A549 (cell line): Measurements from ENCODE around the gene HOXA13. TPM values are rescaled to one million over a fixed set of nuclear protein-coding genes. Genes with fewer than 3 reads are reported as not detected.

Experiments used
- ATAC-seq, 2 experiments: fragments of 200-7000 bp in 1 of 2; fragments of >200 bp in 1 of 2; cut with Nextera tagmentation in 1 of 2; cut with Tn5 transposase in 1 of 2; 3 replicates each; pipeline versions ENCODE4 v1.8.0 to v1.9.1; 2018 to 2020; ENCODE audit warnings: mild to moderate bottlenecking in 1 of 2, moderate library complexity in 1 of 2
- CTCF ChIA-PET: fragments of 300-600 bp; sonication (Branson Sonifier 250); formaldehyde crosslinking; extraction: SDS; loops from one replicate; lab custom pipeline; 2021; ENCODE audit warnings: antibody characterized with exemption, inconsistent platforms; lab: Yijun Ruan, JAX
- POLR2A ChIA-PET: fragments of 350-600 bp; formaldehyde crosslinking; extraction: SDS; loops from one replicate; lab custom pipeline; 2021; ENCODE audit warnings: antibody characterized with exemption, inconsistent platforms; lab: Yijun Ruan, JAX
- DNase-seq, 2 experiments: peaks; one replicate each; pipeline versions ENCODE4 v3.0.0 to v3.0.0-alpha.2; 2011 to 2016; ENCODE audit warnings: low read depth in 1 of 2, low spot score in 1 of 2
- FAIRE-seq: peaks from 2 replicates; lab custom pipeline; 2011; peaks lifted over from hg19 to GRCh38; lab: Jason Lieb, UNC
- H3K27ac ChIP-seq, 2 experiments: fragments of >200 bp; sonication (Bioruptor Twin); formaldehyde crosslinking; 3 replicates each; pipeline ENCODE4 v1.5.1; 2016 to 2017
- H3K4me1 ChIP-seq: fragments of >200 bp; sonication (Bioruptor Twin); formaldehyde crosslinking; 3 replicates; pipeline ENCODE4 v1.6.1; 2016
- H3K4me2 ChIP-seq: fragments of >200 bp; sonication (Bioruptor Twin); formaldehyde crosslinking; 3 replicates; pipeline ENCODE4 v1.6.1; 2016
- H3K4me3 ChIP-seq: fragments of >200 bp; sonication (Bioruptor Twin); formaldehyde crosslinking; 3 replicates; pipeline ENCODE4 v1.5.1; 2016
- H3K9me3 ChIP-seq: fragments of >200 bp; sonication (Bioruptor Twin); formaldehyde crosslinking; 3 replicates; pipeline ENCODE4 v1.6.1; 2016
- CBX2 ChIP-seq: fragments of 200-600 bp; sonication (generic); IDR thresholded peaks from 2 replicates; pipeline ENCODE4 v1.6.1; 2016; ENCODE audit warnings: low read depth, mild to moderate bottlenecking, borderline replicate concordance
- CHD2 ChIP-seq: fragments of 150-350 bp; IDR thresholded peaks from 2 replicates; pipeline ENCODE4 v1.6.1; 2014; ENCODE audit warnings: low read length; ENCODE audit not compliant: partially characterized antibody
- CHD4 ChIP-seq: fragments of 200-600 bp; sonication (generic); IDR thresholded peaks from 2 replicates; pipeline ENCODE4 v1.6.1; 2016; ENCODE audit warnings: antibody characterized with exemption, mild to moderate bottlenecking, borderline replicate concordance
- EHMT2 ChIP-seq: fragments of 200-600 bp; sonication (generic); IDR thresholded peaks from 2 replicates; pipeline ENCODE4 v1.6.1; 2016; ENCODE audit warnings: antibody characterized with exemption, low read depth, mild to moderate bottlenecking, moderate library complexity
- ESRRA ChIP-seq: fragments of 150-350 bp; IDR thresholded peaks from 2 replicates; pipeline ENCODE4 v1.6.1; 2014; ENCODE audit warnings: mild to moderate bottlenecking, low read length, borderline replicate concordance
- FOSB ChIP-seq: fragments of 250-450 bp; sonication (Bioruptor Pico); IDR thresholded peaks from 2 replicates; pipeline ENCODE4 v1.5.0; 2020; ENCODE audit warnings: mild to moderate bottlenecking, moderate library complexity
- FOSL2 ChIP-seq, 2 experiments: fragments of 450-650 bp in 1 of 2; fragments of >200 bp in 1 of 2; sonication (Bioruptor Twin) in 1 of 2; formaldehyde crosslinking; IDR thresholded peaks; 2 replicates each; pipeline versions ENCODE4 v1.5.0 to v1.6.1; 2016 to 2020; ENCODE audit warnings: mild to moderate bottlenecking in 1 of 2, moderate library complexity in 1 of 2
- HDAC2 ChIP-seq: fragments of 200-600 bp; sonication (generic); IDR thresholded peaks from 2 replicates; pipeline ENCODE4 v1.6.1; 2016
- HOXA7 ChIP-seq: fragments of 250-450 bp; sonication (Bioruptor Pico); IDR thresholded peaks from 2 replicates; pipeline ENCODE4 v1.5.0; 2020; ENCODE audit warnings: mild to moderate bottlenecking, moderate library complexity
- JUNB ChIP-seq: fragments of >200 bp; sonication (Bioruptor Twin); formaldehyde crosslinking; IDR thresholded peaks from 2 replicates; pipeline ENCODE4 v1.6.1; 2016
- KDM5A ChIP-seq: fragments of 200-600 bp; sonication (generic); IDR thresholded peaks from 2 replicates; pipeline ENCODE4 v1.6.1; 2016; ENCODE audit warnings: antibody characterized with exemption, mild to moderate bottlenecking
- MAZ ChIP-seq: fragments of 150-350 bp; IDR thresholded peaks from 2 replicates; pipeline ENCODE4 v1.6.1; 2014; ENCODE audit warnings: antibody characterized with exemption, low read depth, low read length, borderline replicate concordance
- MYC ChIP-seq: IDR thresholded peaks from 2 replicates; pipeline ENCODE4 v1.6.1; 2012; ENCODE audit warnings: mild to moderate bottlenecking, inconsistent platforms, low read length, improper control_type of control experiment, borderline replicate concordance
- RARB ChIP-seq: fragments of 250-450 bp; sonication (Bioruptor Pico); IDR thresholded peaks from 2 replicates; pipeline ENCODE4 v1.8.0; 2021; ENCODE audit warnings: mild to moderate bottlenecking, moderate library complexity
- RCOR1 ChIP-seq: fragments of 150-350 bp; IDR thresholded peaks from 2 replicates; pipeline ENCODE4 v1.6.1; 2014; ENCODE audit warnings: antibody characterized with exemption, low read length, low read depth
- RFX5 ChIP-seq: fragments of 450-650 bp; IDR thresholded peaks from 2 replicates; pipeline ENCODE4 v1.7.1; 2014; ENCODE audit warnings: antibody characterized with exemption, mild to moderate bottlenecking, moderate library complexity
- TP53 ChIP-seq: fragments of 250-450 bp; sonication (Bioruptor Pico); IDR thresholded peaks from 2 replicates; pipeline ENCODE4 v1.5.0; 2021; ENCODE audit warnings: mild to moderate bottlenecking, moderate library complexity
- WGBS: methylation state at CpG from one replicate; pipeline ENCODE4 v1.1.6; 2017; ENCODE audit errors: missing lambda C conversion rate; 5-methylcytosine and 5-hydroxymethylcytosine counted together
- polyA plus RNA-seq, 4 experiments: library from polyadenylated mRNA; depleted of rRNA in 3 of 4; stranded (reverse); fragments of >200 nt; fragmentation: RNase III in 1 of 4; extraction: RNeasy Plus Mini Kit Qiagen cat#74134 plus additional on column Dnase treatment in 1 of 4; gene quantifications; 2 replicates in 3 of 4; 3 replicates in 1 of 4; pipeline ENCODE4 v1.2.3, GENCODE V29; 2011 to 2017
- TF ChIP-seq, protein P1 (sequence below): fragments of 150-350 bp; IDR thresholded peaks from 2 replicates; pipeline ENCODE4 v1.6.1; 2014; ENCODE audit warnings: low read depth, mild to moderate bottlenecking, low read length
- TF ChIP-seq, protein P2 (sequence below): fragments of 250-450 bp; sonication (Bioruptor Pico); IDR thresholded peaks from 2 replicates; pipeline ENCODE4 v1.5.0; 2020; ENCODE audit warnings: low read depth, mild to moderate bottlenecking, moderate library complexity
- TF ChIP-seq, protein P3 (sequence below): fragments of 200-600 bp; sonication (generic); IDR thresholded peaks from 2 replicates; pipeline ENCODE4 v1.6.1; 2016; ENCODE audit warnings: antibody characterized with exemption, mild to moderate bottlenecking, moderate library complexity
- TF ChIP-seq, protein P4 (sequence below): IDR thresholded peaks from 2 replicates; pipeline ENCODE4 v1.6.1; 2012

HOXA13 gene
- polyA plus RNA-seq, 2 of the 4 experiments (the other 2 are of a cell fraction) = 2.2 to 2.7 TPM

DNA sequence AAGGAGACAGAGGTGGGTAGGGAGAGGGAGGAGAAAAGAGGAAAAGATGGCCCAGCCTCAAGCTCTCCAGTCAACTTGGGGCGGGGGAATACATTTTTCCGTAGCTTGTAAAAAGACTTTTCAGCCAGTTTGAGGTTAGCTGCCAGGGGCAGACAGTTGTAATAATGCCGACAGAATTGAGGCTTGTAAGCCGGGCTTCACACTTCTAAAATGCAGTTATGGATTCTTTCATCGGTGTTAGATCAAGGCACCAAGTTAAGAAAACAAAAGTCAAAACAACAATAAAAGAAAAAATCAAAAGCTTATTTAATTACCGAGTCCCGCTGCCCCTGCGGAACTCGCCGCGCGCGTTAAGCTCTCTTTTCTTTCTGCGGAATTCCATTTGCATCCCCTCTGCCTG, 42.3 kb upstream of the HOXA13 start:
- TF ChIP-seq FOSB (no peak), CHD2 (no peak), RCOR1 (no peak), EHMT2 (no peak), TP53 (CRISPR knock-in tag) (no peak), JUNB (no peak), CHD4 (no peak), RARB (CRISPR knock-in tag) (no peak), KDM5A (no peak), MAZ (no peak), HOXA7 (CRISPR knock-in tag) (no peak), MYC (no peak), RFX5 (no peak), FOSL2 (IDR thresholded peaks at IDR 0.05) (no peak), FOSL2 (CRISPR knock-in tag; IDR thresholded peaks at IDR 0.05) (no peak), ESRRA (no peak), CBX2 (no peak)
- TF ChIP-seq, protein P1, sequence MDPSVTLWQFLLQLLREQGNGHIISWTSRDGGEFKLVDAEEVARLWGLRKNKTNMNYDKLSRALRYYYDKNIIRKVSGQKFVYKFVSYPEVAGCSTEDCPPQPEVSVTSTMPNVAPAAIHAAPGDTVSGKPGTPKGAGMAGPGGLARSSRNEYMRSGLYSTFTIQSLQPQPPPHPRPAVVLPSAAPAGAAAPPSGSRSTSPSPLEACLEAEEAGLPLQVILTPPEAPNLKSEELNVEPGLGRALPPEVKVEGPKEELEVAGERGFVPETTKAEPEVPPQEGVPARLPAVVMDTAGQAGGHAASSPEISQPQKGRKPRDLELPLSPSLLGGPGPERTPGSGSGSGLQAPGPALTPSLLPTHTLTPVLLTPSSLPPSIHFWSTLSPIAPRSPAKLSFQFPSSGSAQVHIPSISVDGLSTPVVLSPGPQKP = no peak
- TF ChIP-seq, protein P2, sequence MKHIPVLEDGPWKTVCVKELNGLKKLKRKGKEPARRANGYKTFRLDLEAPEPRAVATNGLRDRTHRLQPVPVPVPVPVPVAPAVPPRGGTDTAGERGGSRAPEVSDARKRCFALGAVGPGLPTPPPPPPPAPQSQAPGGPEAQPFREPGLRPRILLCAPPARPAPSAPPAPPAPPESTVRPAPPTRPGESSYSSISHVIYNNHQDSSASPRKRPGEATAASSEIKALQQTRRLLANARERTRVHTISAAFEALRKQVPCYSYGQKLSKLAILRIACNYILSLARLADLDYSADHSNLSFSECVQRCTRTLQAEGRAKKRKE (CRISPR knock-in tag) = no peak
- TF ChIP-seq, all 56 proteins: peak for 0
- no peak overlapping the region for H3K27ac ChIP-seq
- H3K4me3 ChIP-seq = peak overlapping the region; percentile 47; the same call in 2 of the 3 replicates
- DNase-seq (no peak), FAIRE-seq (no peak), ATAC-seq (no peak)
- 0 out of 3 replicates have a peak, but pooled peaks cover 2% of the 10 kb centered on the region for H3K4me1 ChIP-seq
- WGBS = 87% methylated on average over 14 of the region's 14 CpGs
- CTCF ChIA-PET = interaction anchor here (0.7 to 1.5 kb wide), 7 partner anchors 15 to 597 kb away, joined by 3 to 5 read pairs (median 3); no protein-coding TSS in a partner anchor
- H3K4me2 ChIP-seq = peak overlapping the region; percentile 75
- POLR2A ChIA-PET = no interaction called here
- H3K9me3 ChIP-seq = no peaks in the 10 kb centered on the region

DNA sequence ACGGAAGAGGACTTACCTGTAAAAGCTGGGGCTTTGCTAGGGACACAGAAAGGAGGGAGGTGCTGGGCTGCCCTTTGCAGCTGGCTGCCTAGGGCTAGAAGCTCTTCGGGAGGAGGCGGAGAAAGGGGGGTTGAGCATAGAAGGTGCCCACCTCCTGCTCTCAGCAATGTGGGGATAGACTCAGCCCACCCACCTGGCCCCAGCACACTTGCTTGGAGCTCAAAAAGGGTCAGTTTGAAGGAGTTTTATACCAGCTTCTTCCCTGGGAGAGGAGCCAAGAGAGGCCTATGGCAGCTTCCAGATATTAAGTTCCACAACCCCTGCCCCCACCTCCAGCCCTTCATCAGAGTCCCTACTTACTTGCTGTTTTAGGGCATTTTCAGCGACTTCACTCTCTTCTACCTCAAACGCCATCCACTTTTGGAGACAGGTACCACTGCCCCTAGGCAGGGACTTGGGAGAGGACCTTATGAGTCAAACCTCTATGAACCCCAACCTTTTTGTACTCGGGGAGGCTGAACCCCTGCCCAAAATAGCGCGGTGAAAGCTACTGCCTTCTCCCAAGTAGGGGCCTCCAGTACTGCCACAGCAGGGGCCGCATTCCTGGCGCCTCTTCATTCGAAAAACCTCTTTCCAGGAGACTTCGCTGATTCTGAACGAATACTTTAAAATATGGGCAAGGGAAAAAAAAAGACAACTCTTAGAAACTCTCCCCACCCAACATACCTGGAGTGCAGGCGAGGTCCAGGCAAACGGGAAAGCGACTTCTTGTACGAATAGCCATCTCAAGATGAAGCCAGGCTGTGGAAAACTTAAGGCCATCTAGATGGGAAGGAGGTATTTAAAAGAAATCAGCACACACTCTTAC, 41.5 kb upstream of the HOXA13 start:
- ChIA-PET CTCF (interaction anchor here (1.2 to 1.5 kb wide), 3 partner anchors 333 to 855 kb away, joined by 3 read pairs; no protein-coding TSS in a partner anchor), POLR2A (no interaction called here)
- DNase-seq (no peak), FAIRE-seq (no peak), ATAC-seq (no peak)
- Histone ChIP-seq H3K27ac (no peak overlapping the region), H3K4me3 (no peak overlapping the region), H3K4me2 (no peak overlapping the region), H3K4me1 (0 out of 3 replicates have a peak, but pooled peaks cover 2% of the 10 kb centered on the region), H3K9me3 (no peaks in the 10 kb centered on the region)
- WGBS = 86% methylated on average over 17 of the region's 17 CpGs
- TF ChIP-seq TP53 (CRISPR knock-in tag) = no peak
- TF ChIP-seq MAZ = no peak
- TF ChIP-seq KDM5A = no peak
- TF ChIP-seq, protein P3, sequence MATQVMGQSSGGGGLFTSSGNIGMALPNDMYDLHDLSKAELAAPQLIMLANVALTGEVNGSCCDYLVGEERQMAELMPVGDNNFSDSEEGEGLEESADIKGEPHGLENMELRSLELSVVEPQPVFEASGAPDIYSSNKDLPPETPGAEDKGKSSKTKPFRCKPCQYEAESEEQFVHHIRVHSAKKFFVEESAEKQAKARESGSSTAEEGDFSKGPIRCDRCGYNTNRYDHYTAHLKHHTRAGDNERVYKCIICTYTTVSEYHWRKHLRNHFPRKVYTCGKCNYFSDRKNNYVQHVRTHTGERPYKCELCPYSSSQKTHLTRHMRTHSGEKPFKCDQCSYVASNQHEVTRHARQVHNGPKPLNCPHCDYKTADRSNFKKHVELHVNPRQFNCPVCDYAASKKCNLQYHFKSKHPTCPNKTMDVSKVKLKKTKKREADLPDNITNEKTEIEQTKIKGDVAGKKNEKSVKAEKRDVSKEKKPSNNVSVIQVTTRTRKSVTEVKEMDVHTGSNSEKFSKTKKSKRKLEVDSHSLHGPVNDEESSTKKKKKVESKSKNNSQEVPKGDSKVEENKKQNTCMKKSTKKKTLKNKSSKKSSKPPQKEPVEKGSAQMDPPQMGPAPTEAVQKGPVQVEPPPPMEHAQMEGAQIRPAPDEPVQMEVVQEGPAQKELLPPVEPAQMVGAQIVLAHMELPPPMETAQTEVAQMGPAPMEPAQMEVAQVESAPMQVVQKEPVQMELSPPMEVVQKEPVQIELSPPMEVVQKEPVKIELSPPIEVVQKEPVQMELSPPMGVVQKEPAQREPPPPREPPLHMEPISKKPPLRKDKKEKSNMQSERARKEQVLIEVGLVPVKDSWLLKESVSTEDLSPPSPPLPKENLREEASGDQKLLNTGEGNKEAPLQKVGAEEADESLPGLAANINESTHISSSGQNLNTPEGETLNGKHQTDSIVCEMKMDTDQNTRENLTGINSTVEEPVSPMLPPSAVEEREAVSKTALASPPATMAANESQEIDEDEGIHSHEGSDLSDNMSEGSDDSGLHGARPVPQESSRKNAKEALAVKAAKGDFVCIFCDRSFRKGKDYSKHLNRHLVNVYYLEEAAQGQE = no peak
- TF ChIP-seq HDAC2 = no peak
- TF ChIP-seq, protein P4, sequence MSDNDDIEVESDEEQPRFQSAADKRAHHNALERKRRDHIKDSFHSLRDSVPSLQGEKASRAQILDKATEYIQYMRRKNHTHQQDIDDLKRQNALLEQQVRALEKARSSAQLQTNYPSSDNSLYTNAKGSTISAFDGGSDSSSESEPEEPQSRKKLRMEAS = no peak
